A172 (cell line): ENCODE measurements around the gene FICD. TPM values are rescaled to one million over a fixed set of nuclear protein-coding genes. Genes with fewer than 3 reads are reported as not detected.

Experiments used
- DNase-seq: peaks from one replicate; pipeline ENCODE4 v3.0.0-alpha.2; 2015; ENCODE audit warnings: low spot score
- total RNA-seq: library from RNA; depleted of rRNA; stranded (reverse); fragments of >200 nt; shearing (Covaris generic); gene quantifications from 2 replicates; pipeline ENCODE4 v1.2.3, GENCODE V29; 2014

Gene FICD
- total RNA-seq, 1 experiment from 2014 or later, result 9.3 TPM

GRCh38 chr12:108502922-108503321 is 12.2 kb upstream of the FICD start:
- DNase-seq, result no peak

- DNase-seq, result no peak
Observed at GRCh38 chr12:108505129-108505528, 9.9 kb upstream of the FICD start.

- DNase-seq, result peak; percentile 36
Observed at GRCh38 chr12:108507971-108508642, 7.0 kb upstream of the FICD start.

- DNase-seq, result no peak
Observed at GRCh38 chr12:108509806-108510205, 5.3 kb upstream of the FICD start.

- no peak for DNase-seq
Observed at GRCh38 chr12:108510836-108511235, 4.2 kb upstream of the FICD start.

- DNase-seq, result peak; percentile 75
Observed at GRCh38 chr12:108511633-108512540, 3.2 kb upstream of the FICD start.

GRCh38 chr12:108514468-108514972 is 557 bp upstream of the FICD start:
- DNase-seq, result no peak

- no peak for DNase-seq
Observed at GRCh38 chr12:108515916-108516315, 839 bp downstream of the FICD start.

- DNase-seq, result no peak
Observed at GRCh38 chr12:108516511-108517275, 1.6 kb downstream of the FICD start.

- DNase-seq, result no peak
Observed at GRCh38 chr12:108517288-108518100, 2.4 kb downstream of the FICD start.

GRCh38 chr12:108518101-108518715 is 3.1 kb downstream of the FICD start:
- DNase-seq, result no peak

GRCh38 chr12:108518716-108519496 is 3.8 kb downstream of the FICD start:
- no peak for DNase-seq

GRCh38 chr12:108519558-108519957 is 4.5 kb downstream of the FICD start:
- DNase-seq, result no peak

- DNase-seq, result no peak
Observed at GRCh38 chr12:108523365-108523764, 8.3 kb downstream of the FICD start.

- peak; percentile 46 for DNase-seq
Observed at GRCh38 chr12:108525681-108526080, 10.6 kb downstream of the FICD start.

- no peak for DNase-seq
Observed at GRCh38 chr12:108526482-108527165, 11.5 kb downstream of the FICD start.

- DNase-seq, result no peak
Observed at GRCh38 chr12:108527166-108527496, 12.1 kb downstream of the FICD start.

- DNase-seq, result no peak
Observed at GRCh38 chr12:108530161-108530560, 15.1 kb downstream of the FICD start.
